ENCODE measurements around the gene SUGP1. TPM values are rescaled to one million over a fixed set of nuclear protein-coding genes. Genes with fewer than 3 reads are reported as not detected.
"Not testable (repeated sequence)": the region's sequence is repeated elsewhere in the genome, so short reads cannot be mapped to it uniquely, and the experiment has no call there.

Gene SUGP1
- total and polyA plus RNA-seq, 4 donors, result 22.0 to 58.4 (median 36.6) TPM

DNA sequence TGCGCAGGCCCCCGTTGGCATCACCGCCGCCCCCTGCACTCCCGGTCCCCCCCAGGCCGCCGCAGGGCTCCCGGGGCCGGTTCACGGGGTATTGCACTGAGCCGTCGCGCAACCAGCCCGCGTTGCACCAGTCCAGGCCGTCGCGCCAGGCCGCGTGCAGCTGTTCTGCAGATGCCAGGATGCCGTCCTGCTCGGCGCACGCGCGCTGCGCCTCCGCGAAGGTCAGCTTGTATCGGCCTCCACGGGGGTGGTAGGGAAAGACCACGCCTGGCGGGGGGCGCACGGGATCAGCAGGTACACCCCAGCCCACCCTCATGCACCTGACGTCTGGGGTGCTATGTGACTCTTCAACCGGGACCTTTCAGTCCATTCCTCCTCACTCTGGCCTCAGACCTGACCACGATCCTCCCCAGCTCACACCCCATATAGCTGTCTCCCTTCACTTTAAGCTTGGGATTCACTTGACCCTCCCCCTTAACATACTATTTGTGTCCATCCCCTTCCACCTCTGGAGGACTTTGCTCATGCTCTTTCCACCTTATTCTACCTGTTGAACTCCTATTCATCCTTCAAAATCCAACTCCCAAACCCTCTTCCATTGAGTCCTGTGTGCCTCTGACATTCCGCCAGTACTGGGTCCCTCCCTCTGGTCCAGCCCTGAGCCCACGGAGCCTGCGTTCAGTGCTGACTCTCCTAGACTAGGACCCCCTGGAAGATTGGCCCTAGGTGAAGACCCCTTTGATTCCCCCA, 61.5 kb downstream of the SUGP1 start:
- H3K27me3 ChIP-seq (ENCODE audit: control insufficient read depth in 1 of 2, insufficient read depth in 2 of 2, low read length in 1 of 2), result no peaks in the 10 kb centered on the region
- H3K27ac ChIP-seq (ENCODE audit: low read depth in 1 of 2, low read length in 2 of 2), result no peak overlapping the region
- H3K4me3 ChIP-seq (ENCODE audit: low read length in 2 of 2), result no peak overlapping the region
- ATAC-seq (ENCODE audit: low FRiP score), result no peak
- 90 to 96% methylated on average over 41 of the region's 41 CpGs for WGBS, 2 donors
- H3K36me3 ChIP-seq (ENCODE audit: control insufficient read depth in 1 of 2, insufficient read depth in 2 of 2, low read length in 1 of 2), result no peaks in the 10 kb centered on the region
- no peaks in the 10 kb centered on the region for H3K4me1 ChIP-seq (ENCODE audit: control insufficient read depth in 1 of 2, insufficient read depth in 2 of 2, low read length in 2 of 2)
- peaks cover 3% of the 10 kb centered on the region for H3K9me3 ChIP-seq (ENCODE audit: control insufficient read depth, low read length)
- intact Hi-C loops (cut with DNase I), result no loop called here
- DNase-seq, result no peak

DNA sequence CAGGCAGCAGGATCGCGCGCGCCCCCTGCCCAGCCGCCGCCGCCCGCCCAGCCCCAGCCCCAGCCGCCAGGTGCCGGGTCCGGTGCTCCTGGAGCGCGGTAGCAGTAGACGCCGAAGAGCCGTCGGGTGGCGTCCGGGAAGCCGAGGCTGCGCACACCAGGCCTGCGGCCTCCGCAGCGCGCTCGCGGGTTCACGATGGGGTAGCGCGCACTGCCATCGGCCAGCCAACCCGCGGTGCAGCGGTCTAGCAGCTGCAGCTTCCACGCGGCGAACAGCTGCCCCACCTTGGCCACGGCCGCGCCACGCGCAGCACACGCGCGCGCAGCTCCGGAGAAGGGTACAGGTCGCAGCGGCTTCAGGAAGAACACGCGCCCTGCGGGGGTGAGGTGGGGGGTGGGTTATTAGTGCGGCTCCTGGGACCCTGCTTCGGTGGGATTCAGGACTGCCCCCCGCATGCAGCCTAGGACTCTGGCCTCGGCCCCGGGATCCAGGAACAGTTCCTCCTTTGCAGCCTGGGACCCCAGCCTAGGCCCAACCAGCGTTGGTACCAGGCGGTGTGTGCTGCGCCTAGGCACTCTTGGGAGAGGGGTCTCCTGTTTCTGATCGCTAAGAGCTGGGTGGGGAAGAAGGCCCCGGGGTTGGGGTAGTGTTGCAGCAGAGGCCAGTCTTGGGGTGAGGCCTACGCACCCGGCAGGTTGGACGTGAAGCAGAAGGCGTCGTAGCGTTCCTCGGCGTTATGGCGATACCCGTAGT, 62.3 kb downstream of the SUGP1 start:
- no peak overlapping the region for H3K27ac ChIP-seq (ENCODE audit: low read depth in 1 of 2, low read length in 2 of 2)
- H3K36me3 ChIP-seq (ENCODE audit: control insufficient read depth in 1 of 2, insufficient read depth in 2 of 2, low read length in 1 of 2), result no peaks in the 10 kb centered on the region
- H3K9me3 ChIP-seq (ENCODE audit: control insufficient read depth, low read length), result peaks cover 3% of the 10 kb centered on the region
- DNase-seq (no peak), ATAC-seq (ENCODE audit: low FRiP score) (no peak)
- no peaks in the 10 kb centered on the region for H3K27me3 ChIP-seq (ENCODE audit: control insufficient read depth in 1 of 2, insufficient read depth in 2 of 2, low read length in 1 of 2)
- WGBS, 2 donors, result 71 to 80% methylated on average over 70 to 72 of the region's 72 CpGs
- no peak overlapping the region for H3K4me3 ChIP-seq (ENCODE audit: low read length in 2 of 2)
- intact Hi-C loops (cut with DNase I), result no loop called here
- H3K4me1 ChIP-seq (ENCODE audit: control insufficient read depth in 1 of 2, insufficient read depth in 2 of 2, low read length in 2 of 2), result no peaks in the 10 kb centered on the region

DNA sequence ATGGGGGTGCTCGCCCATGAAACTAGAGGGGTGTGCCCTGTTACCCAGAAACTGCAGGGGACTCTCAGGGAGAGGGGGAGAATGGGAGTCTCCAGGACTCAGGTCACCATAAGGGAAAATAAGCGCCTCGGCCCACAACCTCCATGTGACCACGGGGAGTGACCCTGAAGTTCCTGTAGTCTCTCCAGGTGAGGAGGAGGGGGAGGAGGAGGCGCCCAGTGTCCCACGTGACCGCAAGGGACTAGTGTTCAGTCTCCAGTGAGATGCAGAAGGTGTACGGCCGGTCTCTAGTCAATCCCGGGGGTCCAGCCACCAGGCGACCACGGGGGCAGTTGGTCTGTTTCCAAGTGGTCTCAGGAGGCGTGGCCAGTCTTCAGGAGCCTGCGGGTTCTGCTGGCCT, 63.2 kb downstream of the SUGP1 start:
- Histone ChIP-seq H3K27me3 (ENCODE audit: control insufficient read depth in 1 of 2, insufficient read depth in 2 of 2, low read length in 1 of 2) (no peaks in the 10 kb centered on the region), H3K9me3 (ENCODE audit: control insufficient read depth, low read length) (peaks cover 3% of the 10 kb centered on the region), H3K27ac (ENCODE audit: low read depth in 1 of 2, low read length in 2 of 2) (no peak overlapping the region), H3K4me1 (ENCODE audit: control insufficient read depth in 1 of 2, insufficient read depth in 2 of 2, low read length in 2 of 2) (no peaks in the 10 kb centered on the region), H3K4me3 (ENCODE audit: low read length in 2 of 2) (no peak overlapping the region), H3K36me3 (ENCODE audit: control insufficient read depth in 1 of 2, insufficient read depth in 2 of 2, low read length in 1 of 2) (no peaks in the 10 kb centered on the region)
- intact Hi-C loops (cut with DNase I), result no loop called here
- DNase-seq, result no peak
- ATAC-seq (ENCODE audit: low FRiP score), result no peak
- 69 to 72% methylated on average over 14 of the region's 14 CpGs for WGBS, 2 donors

DNA sequence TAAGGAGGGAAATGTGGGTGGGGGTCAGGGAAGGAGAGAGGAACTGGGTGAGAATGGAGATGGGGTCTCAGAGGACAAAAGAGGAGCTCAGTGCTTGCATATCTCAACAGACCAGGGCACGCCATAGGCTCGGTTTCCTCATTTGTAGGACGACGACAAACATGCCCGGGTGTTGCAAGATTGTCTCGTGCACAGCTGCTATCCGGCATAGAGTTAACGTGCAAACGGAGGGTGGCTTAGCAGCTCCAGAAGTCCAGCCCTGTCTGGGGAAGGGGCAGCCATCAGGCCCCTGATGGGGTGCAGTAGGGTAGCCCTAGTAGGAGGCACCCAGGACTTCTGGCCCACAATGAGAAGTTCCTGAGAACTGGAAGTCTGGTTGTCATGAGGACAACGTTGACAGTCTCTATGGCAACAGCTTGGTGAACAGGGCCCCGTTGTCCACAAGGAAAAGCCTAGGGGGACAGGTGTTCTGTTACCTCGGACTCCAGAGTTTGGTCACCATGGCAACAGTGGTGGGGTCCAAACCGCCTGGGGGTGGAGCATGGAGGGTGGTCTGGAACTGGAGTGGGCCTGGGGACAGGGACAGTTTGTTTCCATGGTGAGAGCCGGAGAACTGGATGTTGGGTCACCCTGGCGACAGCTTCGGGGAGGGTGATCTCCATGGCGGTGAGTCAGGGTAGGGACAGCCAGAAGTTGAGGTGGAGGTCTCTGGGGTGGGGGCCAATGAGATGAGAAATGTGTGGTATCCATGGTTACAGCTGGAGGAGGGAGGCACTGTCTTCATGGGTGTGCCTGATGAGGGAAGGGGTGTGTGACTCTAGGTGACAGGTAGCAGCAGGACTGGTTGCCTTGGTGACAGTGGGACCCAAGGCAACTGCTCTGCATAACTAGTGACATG, 64.0 kb downstream of the SUGP1 start:
- H3K4me3 ChIP-seq (ENCODE audit: low read length in 2 of 2), result no peak overlapping the region
- 52 to 58% methylated on average over 17 of the region's 17 CpGs for WGBS, 2 donors

DNA sequence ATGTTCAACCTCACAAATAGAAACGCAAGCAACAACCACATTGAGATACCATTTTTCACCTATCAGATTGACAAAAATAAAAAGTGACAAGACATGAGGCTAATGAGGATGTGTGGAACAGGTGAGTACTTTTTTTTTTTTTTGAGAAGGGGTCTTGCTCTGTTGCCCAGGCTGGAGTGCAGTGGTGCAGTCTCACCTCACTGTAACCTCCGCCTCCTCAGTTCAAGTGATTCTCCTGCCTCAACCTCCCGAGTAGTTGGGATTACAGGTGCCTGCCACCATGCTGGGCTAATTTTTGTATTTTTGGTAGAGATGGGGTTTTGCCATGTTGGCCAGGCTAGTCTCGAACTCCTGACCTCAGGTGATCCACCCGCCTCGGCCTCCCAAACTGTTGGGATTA, 66.9 kb downstream of the SUGP1 start:
- H3K36me3 ChIP-seq (ENCODE audit: control insufficient read depth in 1 of 2, insufficient read depth in 2 of 2, low read length in 1 of 2); DNase-seq; H3K27me3 ChIP-seq (ENCODE audit: control insufficient read depth in 1 of 2, insufficient read depth in 2 of 2, low read length in 1 of 2); H3K9me3 ChIP-seq (ENCODE audit: control insufficient read depth, low read length); H3K4me3 ChIP-seq (ENCODE audit: low read length in 2 of 2); H3K27ac ChIP-seq (ENCODE audit: low read depth in 1 of 2, low read length in 2 of 2); intact Hi-C loops (cut with DNase I); H3K4me1 ChIP-seq (ENCODE audit: control insufficient read depth in 1 of 2, insufficient read depth in 2 of 2, low read length in 2 of 2); ATAC-seq (ENCODE audit: low FRiP score): not testable (repeated sequence)
- WGBS, 2 donors, result 82 to 93% methylated on average over 6 of the region's 6 CpGs

More for the DNA sequence above, 64.0 kb downstream of the SUGP1 start:
- H3K9me3 ChIP-seq (ENCODE audit: control insufficient read depth, low read length), result peaks cover 3% of the 10 kb centered on the region
- intact Hi-C loops (cut with DNase I), result no loop called here
- ATAC-seq (ENCODE audit: low FRiP score) (no peak), DNase-seq (no peak)
- no peaks in the 10 kb centered on the region for H3K4me1 ChIP-seq (ENCODE audit: control insufficient read depth in 1 of 2, insufficient read depth in 2 of 2, low read length in 2 of 2)
- no peaks in the 10 kb centered on the region for H3K27me3 ChIP-seq (ENCODE audit: control insufficient read depth in 1 of 2, insufficient read depth in 2 of 2, low read length in 1 of 2)
- no peak overlapping the region for H3K27ac ChIP-seq (ENCODE audit: low read depth in 1 of 2, low read length in 2 of 2)
- H3K36me3 ChIP-seq (ENCODE audit: control insufficient read depth in 1 of 2, insufficient read depth in 2 of 2, low read length in 1 of 2), result no peaks in the 10 kb centered on the region

DNA sequence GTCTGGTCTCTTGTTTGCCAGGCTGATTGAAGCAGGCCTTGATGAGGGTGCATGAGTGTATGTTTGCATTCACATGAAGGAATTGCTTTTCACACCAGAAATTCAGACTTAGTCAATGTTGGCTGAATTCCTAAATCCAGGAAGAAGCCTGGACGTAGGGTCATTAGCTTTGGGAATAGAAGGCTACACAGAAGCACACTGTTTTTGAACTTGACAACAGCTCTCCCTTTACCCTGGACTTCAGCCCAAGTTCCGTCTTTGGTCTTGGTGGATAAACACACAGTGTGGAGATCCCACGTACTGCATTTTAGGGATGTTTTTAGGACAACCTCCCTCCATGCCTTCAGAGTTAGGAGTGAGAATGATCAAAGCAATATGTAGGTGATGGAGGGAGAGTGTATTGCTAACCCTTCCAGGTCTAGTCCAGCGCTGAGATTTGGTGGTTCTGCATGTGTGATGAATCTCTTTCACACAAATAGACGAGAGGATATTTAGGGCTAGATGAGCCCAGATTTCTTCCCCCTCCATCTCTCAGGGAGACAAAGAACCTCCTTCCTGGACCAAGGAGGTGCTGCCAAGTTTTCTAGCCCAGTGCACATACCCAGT, 70.0 kb downstream of the SUGP1 start:
- no peaks in the 10 kb centered on the region for H3K27me3 ChIP-seq (ENCODE audit: control insufficient read depth in 1 of 2, insufficient read depth in 2 of 2, low read length in 1 of 2)
- WGBS, 2 donors, result 30 to 32% methylated on average over 5 of the region's 5 CpGs

DNA sequence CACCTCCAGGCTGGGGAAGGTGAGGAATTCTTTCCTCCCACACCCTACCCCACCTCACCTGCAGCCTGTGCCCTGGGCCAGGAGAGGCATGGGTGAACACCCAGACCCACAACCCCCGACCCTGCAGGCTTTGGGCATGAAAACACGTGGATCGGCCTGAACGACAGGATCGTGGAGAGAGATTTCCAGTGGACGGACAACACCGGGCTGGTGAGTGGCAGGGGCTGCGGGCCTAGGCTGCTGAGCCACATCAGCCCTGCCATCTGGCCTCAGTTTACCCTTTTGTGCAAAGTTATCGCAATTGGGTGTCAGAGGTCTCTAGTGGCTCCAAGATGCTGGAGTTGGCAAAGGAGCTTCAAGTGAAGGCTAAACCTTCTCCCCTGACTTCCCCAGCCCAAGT, 79.8 kb downstream of the SUGP1 start:
- WGBS, 2 donors, result 80 to 82% methylated on average over 9 of the region's 9 CpGs
- H3K27me3 ChIP-seq (ENCODE audit: control insufficient read depth in 1 of 2, insufficient read depth in 2 of 2, low read length in 1 of 2), result no peaks in the 10 kb centered on the region
- no peak for ATAC-seq (ENCODE audit: low FRiP score)

More for the DNA sequence above, 70.0 kb downstream of the SUGP1 start:
- H3K9me3 ChIP-seq (ENCODE audit: control insufficient read depth, low read length), result no peaks in the 10 kb centered on the region
- no peaks in the 10 kb centered on the region for H3K36me3 ChIP-seq (ENCODE audit: control insufficient read depth in 1 of 2, insufficient read depth in 2 of 2, low read length in 1 of 2)
- no peak overlapping the region for H3K4me3 ChIP-seq (ENCODE audit: low read length in 2 of 2)
- H3K4me1 ChIP-seq (ENCODE audit: control insufficient read depth in 1 of 2, insufficient read depth in 2 of 2, low read length in 2 of 2), result no peaks in the 10 kb centered on the region
- ATAC-seq (ENCODE audit: low FRiP score) (no peak), DNase-seq (no peak)
- intact Hi-C loops (cut with DNase I), result no loop called here
- no peak overlapping the region for H3K27ac ChIP-seq (ENCODE audit: low read depth in 1 of 2, low read length in 2 of 2)

DNA sequence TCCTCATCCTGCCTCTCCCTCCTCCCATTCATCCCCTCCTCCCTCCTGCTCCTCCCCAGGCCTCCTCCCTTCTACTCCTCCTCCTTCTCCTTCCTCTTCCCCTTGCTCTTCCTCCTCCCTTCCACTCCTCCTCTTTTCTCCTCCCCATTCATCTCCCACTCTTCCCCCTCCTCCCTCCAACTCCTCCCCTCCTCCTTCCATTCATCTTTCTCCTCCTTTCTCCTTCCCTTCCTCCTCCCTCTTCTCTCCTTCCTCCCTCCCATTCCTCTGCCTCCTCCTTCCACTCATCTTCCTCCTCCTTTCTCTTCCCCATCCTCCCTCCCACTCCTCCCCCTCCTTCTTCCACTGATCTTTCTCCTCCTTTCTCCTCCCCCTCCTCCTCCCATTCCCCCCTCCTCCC, 80.6 kb downstream of the SUGP1 start:
- no peak overlapping the region for H3K4me3 ChIP-seq (ENCODE audit: low read length in 2 of 2)
- H3K9me3 ChIP-seq (ENCODE audit: control insufficient read depth, low read length), result peaks cover 4% of the 10 kb centered on the region
- H3K27me3 ChIP-seq (ENCODE audit: control insufficient read depth in 1 of 2, insufficient read depth in 2 of 2, low read length in 1 of 2), result no peaks in the 10 kb centered on the region
- ATAC-seq (ENCODE audit: low FRiP score) (no peak), DNase-seq (no peak)
- intact Hi-C loops (cut with DNase I), result no loop called here
- no peaks in the 10 kb centered on the region for H3K36me3 ChIP-seq (ENCODE audit: control insufficient read depth in 1 of 2, insufficient read depth in 2 of 2, low read length in 1 of 2)
- H3K27ac ChIP-seq (ENCODE audit: low read depth in 1 of 2, low read length in 2 of 2), result no peak overlapping the region
- no peaks in the 10 kb centered on the region for H3K4me1 ChIP-seq (ENCODE audit: control insufficient read depth in 1 of 2, insufficient read depth in 2 of 2, low read length in 2 of 2)

More for the DNA sequence above, 79.8 kb downstream of the SUGP1 start:
- H3K4me1 ChIP-seq (ENCODE audit: control insufficient read depth in 1 of 2, insufficient read depth in 2 of 2, low read length in 2 of 2), result no peaks in the 10 kb centered on the region
- DNase-seq, result no peak
- no peaks in the 10 kb centered on the region for H3K36me3 ChIP-seq (ENCODE audit: control insufficient read depth in 1 of 2, insufficient read depth in 2 of 2, low read length in 1 of 2)
- no peak overlapping the region for H3K4me3 ChIP-seq (ENCODE audit: low read length in 2 of 2)
- H3K9me3 ChIP-seq (ENCODE audit: control insufficient read depth, low read length), result no peaks in the 10 kb centered on the region
- intact Hi-C loops (cut with DNase I), result no loop called here
- no peak overlapping the region for H3K27ac ChIP-seq (ENCODE audit: low read depth in 1 of 2, low read length in 2 of 2)

Measured in aorta (tissue), 5 donors.